Testis (tissue), 2 donors: ENCODE measurements around the gene OPA1.

Source experiments
- POLR2A ChIP-seq: fragments of 450-650 bp; IDR thresholded peaks from one replicate; pipeline ENCODE4 v1.6.1; 2017; ENCODE audit warnings: antibody characterized with exemption, mild to moderate bottlenecking, moderate library complexity
- TF ChIP-seq, protein P1 (sequence below), 3 experiments: fragments of 450-650 bp in 2 of 3; fragments of 200-600 bp in 1 of 3; sonication (generic) in 1 of 3; IDR thresholded peaks; one replicate each; pipeline ENCODE4 v1.5.1; 2016 to 2019; ENCODE audit warnings: antibody characterized with exemption in 3 of 3, mild to moderate bottlenecking in 2 of 3, moderate library complexity in 1 of 3

DNA sequence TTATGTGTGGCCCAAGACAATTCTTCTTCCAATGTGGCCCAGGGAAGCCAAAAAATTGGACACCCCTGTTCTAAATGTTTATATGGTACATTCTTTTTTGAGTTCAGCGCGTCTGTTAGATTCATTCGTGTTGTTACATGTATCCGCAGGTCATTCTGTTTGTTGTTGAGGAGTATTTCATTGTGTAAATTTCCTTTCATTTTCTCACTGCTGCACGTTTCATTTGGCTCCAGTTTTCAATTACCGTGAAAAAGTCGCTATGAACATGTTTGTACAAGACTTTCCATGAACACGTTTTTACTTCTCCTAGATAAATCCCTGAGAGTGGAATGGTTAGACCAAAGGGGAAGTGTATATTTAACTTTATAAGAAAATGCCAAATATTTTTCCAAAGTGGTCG is 7.5 kb upstream of the OPA1 start:
- TF ChIP-seq, protein P1, sequence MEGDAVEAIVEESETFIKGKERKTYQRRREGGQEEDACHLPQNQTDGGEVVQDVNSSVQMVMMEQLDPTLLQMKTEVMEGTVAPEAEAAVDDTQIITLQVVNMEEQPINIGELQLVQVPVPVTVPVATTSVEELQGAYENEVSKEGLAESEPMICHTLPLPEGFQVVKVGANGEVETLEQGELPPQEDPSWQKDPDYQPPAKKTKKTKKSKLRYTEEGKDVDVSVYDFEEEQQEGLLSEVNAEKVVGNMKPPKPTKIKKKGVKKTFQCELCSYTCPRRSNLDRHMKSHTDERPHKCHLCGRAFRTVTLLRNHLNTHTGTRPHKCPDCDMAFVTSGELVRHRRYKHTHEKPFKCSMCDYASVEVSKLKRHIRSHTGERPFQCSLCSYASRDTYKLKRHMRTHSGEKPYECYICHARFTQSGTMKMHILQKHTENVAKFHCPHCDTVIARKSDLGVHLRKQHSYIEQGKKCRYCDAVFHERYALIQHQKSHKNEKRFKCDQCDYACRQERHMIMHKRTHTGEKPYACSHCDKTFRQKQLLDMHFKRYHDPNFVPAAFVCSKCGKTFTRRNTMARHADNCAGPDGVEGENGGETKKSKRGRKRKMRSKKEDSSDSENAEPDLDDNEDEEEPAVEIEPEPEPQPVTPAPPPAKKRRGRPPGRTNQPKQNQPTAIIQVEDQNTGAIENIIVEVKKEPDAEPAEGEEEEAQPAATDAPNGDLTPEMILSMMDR (IDR thresholded peaks at IDR 0.05) = no peak
- no peak for TF ChIP-seq POLR2A
